ENCODE data around the gene TSPAN16.
"Not testable (repeated sequence)": the region's sequence is repeated elsewhere in the genome, so short reads cannot be mapped to it uniquely, and the experiment has no call there.

TSPAN16 gene

DNA sequence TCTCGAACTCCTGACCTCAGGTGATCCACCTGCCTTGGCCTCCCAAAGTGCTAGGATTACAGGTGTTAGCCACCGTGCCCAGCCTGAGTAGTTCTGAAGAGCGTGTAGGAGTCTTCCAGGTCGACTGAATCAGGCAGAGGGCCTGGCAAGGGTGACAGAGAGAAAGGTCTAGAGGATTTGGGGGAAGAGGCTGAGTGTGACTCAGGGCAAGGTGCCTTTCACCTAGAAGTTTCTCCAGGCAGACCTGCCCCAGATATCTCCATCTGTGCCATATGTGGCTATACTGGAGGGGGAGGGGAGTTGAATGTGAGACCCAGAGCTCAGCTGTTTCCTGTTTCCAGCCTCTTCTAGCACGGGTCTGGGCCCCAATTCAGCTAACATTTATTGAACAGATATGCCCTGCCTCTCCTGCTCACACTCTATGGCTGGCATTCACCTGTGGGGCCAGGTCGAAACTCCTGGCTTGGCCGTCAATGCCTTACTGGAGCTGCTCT, 51.6 kb downstream of the TSPAN16 start:
- DNase-seq: no peak

DNA sequence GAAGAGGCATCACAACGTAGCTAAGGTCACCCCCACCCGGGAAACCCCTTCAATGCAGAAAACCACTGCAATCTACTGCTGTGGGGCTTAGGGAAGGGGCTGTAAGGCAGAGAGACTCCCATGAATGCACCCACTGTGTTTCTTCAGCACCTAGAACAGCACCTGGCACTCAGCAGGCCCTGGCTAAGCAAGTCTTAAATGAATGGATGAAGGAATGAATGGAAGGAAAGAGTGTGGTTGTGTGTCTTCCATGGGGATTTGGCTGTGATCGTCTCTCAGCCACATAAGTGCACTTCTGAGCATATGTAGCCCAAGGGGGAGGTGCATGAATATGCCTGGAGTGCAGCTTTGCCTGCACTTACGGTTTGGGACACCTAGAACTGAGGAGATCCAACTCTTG, 53.2 kb downstream of the TSPAN16 start:
- DNase-seq: no peak

DNA sequence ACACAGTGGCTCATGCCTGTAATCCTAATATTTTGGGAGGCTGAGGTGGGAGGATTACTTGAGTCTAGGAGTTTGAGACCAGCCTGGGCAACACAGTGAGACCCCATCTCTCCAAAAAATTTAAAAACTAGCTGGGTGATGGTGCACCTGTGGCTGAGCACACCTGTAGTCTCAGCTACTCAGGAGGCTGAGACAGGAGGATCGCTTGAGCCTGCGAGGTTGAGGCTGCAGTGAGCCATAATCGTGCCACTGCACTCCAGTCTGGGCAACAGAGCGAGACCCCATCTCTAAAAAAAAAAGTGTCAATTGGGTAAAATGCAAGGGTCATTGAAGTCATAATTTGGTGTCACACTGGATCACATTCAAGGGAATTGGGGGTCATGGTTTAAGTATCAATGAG, 58.1 kb downstream of the TSPAN16 start:
- DNase-seq: not testable (repeated sequence)

DNA sequence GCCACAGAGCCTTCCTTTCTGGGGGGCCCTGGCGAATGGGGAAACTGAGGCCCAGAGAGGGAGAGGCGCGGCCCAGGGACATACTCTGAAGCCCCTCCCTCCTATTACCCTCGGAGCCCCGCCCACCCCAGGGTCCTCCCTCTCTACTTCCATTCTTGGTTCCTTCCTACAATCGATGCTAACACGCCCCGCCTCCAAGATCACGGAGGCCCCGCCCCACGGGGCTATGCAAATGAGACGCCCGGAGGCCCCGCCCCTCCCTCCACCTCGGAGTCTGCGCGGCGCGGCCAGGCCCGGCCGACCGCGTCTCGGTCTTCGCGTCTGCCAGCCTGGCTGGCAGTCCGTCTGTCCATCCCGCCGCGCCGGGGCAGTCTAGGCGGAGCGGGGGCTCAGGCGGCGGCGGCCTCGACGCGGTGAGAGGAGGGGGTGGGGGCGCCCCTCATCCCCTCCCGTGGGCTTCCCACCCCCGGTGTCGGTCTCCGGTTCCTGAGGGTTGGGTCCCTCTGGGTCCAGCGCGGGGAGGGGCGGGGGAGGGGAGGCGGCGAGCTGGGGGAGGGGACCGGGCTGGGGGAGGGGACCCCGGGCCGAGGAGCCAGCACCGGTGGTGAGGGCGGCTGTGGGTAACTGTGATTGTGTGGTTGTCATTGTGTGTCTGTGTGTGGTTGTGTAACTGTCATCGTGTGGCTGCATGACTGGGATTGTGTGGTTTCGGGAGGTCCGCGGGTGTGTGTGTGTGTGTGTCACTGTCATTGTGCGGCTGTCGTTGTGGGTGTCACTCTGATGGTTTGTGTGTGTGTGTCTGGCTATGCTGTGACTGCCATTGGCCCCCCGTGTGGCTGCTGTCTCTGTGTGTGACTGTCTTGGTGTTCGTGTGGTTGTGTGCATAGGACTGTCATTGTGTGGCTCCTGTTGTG, 59.5 kb downstream of the TSPAN16 start, which contains the start of gene PLPPR2:
PLPPR2 (plus strand) TSS at position 273 of the 914 bp plus-strand sequence. CDS start 2,242 bp downstream, outside the sequence.
- DNase-seq: peak; percentile 91

DNA sequence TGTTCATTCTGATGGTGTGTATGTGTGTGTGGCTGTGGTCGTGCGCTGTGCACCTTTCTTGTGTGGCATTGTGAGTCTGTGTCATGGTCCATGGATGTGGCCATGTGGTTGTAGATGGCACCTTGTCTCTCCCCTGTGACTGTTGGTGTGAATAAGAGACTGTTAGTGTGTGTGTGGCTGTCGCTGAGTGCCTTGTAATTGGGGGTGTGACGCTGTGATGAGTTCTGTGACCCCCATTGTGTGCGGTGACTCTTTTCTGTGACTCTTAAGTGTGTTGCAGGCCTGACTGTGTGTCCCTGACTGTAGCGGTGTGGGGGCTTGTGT, 60.1 kb downstream of the TSPAN16 start:
- DNase-seq: no peak

DNA sequence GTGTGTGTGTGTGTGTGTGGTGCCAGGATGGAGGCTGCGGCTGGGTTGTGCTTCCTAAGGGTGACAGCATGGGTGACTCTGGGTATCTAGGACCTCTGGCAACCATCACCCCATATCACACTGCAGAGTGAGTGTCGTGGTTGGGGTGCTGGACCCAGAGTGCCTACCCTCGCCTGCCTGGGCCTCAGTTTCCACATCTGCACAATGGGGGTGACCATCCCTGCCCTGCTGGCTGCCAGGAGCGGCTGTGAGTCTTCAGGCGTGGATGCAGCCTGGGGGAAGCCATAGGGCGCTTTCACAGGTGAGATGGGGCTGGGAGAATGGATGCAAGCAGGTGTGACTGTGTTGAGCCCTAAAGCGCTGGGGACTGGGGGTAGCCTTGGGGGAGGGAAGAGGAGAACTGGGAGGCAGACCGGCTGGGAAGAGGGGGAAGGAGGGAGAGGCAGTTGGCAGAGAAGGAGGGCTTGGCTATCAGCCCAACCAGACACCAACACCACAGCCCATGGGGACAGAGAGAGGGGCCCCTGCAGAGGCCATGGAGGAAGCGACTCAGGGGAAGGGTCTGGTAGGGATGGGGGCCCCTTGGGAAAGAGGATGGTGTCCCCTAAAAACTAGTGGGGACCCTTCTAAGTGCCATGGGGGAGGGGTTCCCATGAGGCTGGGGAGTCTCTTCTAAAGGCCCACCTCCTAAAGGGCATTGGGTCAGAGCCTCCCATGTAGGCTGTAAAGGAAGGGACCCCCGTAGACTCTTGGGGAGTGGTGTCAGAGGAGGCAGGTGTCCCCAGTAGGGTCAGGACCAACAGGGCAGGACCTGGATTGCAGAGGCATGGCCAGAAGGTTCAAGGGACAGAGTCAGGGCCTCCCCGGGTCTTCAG, 61.0 kb downstream of the TSPAN16 start:
- no peak for DNase-seq

DNA sequence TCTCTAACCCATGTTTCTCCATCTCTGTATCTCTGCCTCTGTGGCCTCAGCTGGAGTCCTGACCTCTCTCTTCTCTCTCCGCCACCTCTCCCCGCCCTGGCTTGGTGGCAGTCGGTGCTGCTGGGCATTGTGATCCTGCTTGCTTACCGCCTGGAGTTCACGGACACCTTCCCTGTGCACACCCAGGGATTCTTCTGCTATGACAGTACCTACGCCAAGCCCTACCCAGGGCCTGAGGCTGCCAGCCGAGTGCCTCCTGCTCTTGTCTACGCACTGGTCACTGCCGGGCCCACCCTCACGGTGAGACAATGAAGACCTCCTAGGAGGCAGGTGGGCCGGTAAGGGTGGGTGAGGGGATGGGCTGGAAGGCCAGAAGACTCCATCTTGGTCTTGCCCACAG, 63.5 kb downstream of the TSPAN16 start:
- DNase-seq: no peak

DNA sequence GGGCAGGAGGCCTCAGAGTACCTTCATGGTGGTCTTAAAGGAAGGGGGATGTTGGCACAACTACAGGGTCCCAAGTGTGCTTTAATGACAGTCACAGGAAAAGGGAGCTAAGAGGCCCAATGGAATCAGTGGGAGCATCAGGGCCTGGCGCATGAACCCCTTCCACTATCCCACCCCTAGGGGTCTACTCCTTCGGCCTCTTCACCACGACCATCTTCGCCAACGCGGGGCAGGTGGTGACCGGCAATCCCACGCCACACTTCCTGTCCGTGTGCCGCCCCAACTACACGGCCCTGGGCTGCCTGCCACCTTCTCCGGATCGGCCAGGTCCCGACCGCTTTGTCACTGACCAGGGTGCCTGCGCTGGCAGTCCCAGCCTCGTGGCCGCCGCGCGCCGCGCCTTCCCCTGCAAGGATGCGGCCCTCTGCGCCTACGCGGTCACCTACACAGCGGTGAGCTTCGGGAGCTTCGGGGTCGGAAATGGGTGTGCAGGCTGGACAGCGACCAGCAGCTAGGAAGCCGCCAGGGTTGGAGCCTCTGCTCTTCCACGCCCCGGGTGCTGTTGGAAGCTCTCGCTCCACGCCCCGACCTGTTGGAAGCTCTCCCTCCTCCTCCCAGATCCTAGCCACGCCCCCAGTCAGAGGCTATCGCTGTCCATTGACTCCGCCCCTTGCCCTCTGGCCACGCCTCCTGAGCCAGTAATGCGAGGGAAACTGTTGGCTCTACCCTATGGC, 65.2 kb downstream of the TSPAN16 start:
- DNase-seq: no peak

DNA sequence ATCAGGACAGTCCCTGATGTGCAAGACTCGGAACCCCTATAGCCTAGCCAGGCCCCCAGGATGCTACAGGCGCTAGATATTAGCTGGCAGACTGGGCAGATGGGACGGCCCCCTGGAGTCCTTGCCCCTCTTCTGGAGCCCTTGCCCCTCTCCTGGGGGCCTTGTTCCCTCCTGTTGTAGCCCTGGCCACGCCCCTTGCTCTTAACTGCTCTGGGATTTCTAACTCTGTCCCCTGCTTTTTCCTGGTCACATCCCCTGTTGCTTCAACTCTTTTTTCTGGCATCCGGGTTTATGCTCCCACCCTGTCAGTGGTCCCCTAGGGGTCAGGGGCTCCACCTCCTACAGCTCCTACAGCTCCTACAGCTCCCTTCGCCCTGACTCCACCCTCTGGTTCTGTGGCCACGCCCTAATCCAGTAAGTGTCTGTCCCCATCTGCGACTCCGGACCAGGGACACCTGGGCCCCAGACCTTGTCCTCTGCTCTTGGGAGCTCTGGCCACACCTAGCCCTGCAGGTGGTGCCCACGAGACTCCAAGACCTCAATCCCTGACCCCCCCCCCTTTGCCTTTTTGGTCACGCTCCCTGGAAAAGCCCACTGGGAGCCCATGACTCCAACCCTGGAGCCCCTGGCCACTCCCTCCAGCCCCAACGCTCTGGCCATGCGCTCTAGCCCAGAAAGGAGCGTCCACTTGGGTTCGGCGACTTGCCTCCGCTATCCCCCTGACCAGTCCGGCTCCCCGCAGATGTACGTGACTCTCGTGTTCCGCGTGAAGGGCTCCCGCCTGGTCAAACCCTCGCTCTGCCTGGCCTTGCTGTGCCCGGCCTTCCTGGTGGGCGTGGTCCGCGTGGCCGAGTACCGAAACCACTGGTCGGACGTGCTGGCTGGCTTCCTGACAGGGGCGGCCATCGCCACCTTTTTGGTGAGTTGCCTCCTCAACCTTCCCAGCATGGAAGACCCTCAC, 66.1 kb downstream of the TSPAN16 start:
- no peak for DNase-seq

DNA sequence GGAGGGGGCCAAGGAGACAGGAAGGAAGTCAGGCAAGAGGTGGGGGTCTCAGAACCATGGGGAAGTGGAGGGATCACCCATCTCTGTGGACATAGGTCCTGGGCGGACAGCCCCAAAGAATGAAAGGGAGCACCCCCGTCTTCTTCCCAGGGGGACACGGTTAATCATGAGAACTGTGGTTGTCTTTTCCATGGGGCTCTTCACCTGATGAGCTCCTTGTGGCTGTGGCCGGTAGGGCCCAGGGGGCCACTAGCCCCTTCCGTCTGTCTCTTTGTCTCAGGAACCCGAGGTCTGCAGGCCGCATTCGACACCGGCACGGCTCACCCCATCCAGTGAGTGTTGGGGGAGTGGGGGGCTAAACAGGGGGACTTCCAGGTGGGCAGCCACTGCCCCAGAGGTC, 67.9 kb downstream of the TSPAN16 start:
- DNase-seq: no peak

DNA sequence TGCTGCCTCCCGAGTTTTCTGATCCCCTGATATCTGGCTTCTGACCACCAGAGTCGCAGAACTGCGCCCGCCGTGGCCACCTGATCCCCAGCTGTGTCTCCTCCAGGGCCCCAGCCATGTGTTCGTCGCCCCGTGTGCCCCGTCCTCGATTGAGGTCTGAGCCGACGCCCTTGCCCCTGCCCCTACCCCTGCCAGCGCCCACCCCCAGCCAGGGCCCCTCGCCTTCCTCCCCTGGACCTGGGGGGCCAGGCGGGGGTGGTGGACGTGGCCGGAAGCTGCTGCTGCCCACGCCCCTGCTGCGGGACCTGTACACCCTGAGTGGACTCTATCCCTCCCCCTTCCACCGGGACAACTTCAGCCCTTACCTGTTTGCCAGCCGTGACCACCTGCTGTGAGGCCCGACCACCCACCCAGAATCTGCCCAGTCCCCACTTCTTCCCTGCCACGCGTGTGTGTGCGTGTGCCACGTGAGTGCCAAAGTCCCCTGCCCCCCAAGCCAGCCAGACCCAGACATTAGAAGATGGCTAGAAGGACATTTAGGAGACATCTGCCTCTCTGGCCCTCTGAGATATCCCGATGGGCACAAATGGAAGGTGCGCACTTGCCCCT, 68.4 kb downstream of the TSPAN16 start:
- no peak for DNase-seq

DNA sequence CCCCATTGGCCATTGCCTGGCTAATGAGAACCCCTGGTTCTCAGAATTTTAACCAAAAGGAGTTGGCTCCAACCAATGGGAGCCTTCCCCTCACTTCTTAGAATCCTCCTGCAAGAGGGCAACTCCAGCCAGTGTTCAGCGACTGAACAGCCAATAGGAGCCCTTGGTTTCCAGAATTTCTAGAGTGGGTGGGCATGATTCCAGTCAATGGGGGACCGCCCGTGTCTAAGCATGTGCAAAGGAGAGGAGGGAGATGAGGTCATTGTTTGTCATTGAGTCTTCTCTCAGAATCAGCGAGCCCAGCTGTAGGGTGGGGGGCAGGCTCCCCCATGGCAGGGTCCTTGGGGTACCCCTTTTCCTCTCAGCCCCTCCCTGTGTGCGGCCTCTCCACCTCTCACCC, 69.0 kb downstream of the TSPAN16 start:
- no peak for DNase-seq
